ENCODE results near the gene CALY.

Gene CALY

DNA sequence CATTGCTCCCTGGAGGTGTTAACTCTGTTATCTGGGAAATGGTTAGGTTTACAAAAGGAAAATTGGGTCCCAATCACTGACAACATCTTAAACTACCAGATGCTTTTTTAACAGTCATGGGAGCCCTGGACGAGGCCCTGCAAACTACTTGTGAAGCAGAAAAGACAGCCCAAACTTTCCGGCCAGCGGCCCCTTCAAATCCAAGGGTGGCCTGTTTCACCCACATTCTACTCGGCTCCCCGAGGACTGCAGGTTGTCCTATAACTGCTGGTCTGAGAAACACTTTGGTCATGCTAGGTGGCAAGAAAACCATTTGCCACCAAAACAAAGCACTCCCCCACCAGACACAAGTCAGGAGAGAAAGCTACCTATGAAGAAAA is 30.6 kb downstream of the CALY start:
- peaks cover 45% of the 10 kb centered on the region for H3K4me1 Mint-ChIP-seq
- no peaks in the 10 kb centered on the region for H3K9me3 Mint-ChIP-seq
- TF ChIP-seq, protein P1, sequence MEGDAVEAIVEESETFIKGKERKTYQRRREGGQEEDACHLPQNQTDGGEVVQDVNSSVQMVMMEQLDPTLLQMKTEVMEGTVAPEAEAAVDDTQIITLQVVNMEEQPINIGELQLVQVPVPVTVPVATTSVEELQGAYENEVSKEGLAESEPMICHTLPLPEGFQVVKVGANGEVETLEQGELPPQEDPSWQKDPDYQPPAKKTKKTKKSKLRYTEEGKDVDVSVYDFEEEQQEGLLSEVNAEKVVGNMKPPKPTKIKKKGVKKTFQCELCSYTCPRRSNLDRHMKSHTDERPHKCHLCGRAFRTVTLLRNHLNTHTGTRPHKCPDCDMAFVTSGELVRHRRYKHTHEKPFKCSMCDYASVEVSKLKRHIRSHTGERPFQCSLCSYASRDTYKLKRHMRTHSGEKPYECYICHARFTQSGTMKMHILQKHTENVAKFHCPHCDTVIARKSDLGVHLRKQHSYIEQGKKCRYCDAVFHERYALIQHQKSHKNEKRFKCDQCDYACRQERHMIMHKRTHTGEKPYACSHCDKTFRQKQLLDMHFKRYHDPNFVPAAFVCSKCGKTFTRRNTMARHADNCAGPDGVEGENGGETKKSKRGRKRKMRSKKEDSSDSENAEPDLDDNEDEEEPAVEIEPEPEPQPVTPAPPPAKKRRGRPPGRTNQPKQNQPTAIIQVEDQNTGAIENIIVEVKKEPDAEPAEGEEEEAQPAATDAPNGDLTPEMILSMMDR (IDR thresholded peaks at IDR 0.05): no peak
- peak overlapping the region; percentile 28 for H3K4me3 Mint-ChIP-seq
- H3K27ac Mint-ChIP-seq: no peak overlapping the region
- peaks cover 3% of the 10 kb centered on the region for H3K27me3 Mint-ChIP-seq (ENCODE audit: low read depth, poor library complexity)
- DNase-seq: no peak
- peaks cover 22% of the 10 kb centered on the region for H3K36me3 Mint-ChIP-seq (ENCODE audit: low read depth)

DNA sequence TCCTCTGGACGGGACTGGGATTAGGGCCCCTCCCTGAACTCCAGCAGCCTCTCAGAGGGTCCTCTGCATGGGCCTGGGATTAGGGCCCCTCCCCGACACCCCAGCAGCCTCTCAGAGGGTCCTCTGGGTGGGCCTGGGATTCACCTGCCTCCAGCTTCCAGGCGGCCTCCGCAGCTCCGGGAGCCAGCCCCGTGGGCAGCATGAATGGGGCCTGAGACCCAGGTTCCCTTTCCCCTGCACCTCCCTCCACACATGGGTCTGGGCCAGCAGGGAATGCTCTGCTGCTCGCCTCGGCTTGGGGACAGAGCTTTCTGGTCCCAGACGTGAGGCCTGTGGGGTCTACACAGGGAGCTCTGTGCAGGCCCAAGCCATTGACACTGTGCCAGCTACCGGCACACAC is 33.5 kb downstream of the CALY start:
- Mint-ChIP-seq H3K36me3 (ENCODE audit: low read depth) (peaks cover 42% of the 10 kb centered on the region), H3K27me3 (ENCODE audit: low read depth, poor library complexity) (peaks cover 2% of the 10 kb centered on the region), H3K27ac (no peak overlapping the region), H3K4me3 (no peak overlapping the region), H3K4me1 (peaks cover 44% of the 10 kb centered on the region), H3K9me3 (no peaks in the 10 kb centered on the region)
- TF ChIP-seq, protein P1 (IDR thresholded peaks at IDR 0.05): no peak
- DNase-seq: no peak

DNA sequence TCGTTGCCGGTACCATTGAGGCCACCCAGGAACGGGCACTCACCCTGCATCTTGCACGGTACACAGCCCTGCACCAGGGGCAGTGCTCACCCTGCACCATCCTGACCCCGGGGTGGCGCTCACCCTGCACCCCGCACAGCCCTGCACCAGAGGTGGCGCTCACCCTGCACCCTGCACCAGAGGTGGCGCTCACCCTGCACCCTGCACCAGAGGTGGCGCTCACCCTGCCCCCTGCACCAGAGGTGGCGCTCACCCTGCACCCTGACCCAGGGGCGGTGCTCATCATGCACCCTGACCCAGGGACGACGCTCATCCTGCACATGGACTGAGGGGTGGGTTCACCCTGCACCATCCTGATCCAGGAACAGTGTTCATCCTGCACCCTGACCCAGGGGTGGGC is 34.5 kb downstream of the CALY start:
- H3K27ac Mint-ChIP-seq: no peak overlapping the region
- H3K9me3 Mint-ChIP-seq: no peaks in the 10 kb centered on the region
- no peak overlapping the region for H3K4me3 Mint-ChIP-seq
- no peaks in the 10 kb centered on the region for H3K27me3 Mint-ChIP-seq (ENCODE audit: low read depth, poor library complexity)
- peaks cover 34% of the 10 kb centered on the region for H3K4me1 Mint-ChIP-seq
- no peak for DNase-seq
- peaks cover 51% of the 10 kb centered on the region for H3K36me3 Mint-ChIP-seq (ENCODE audit: low read depth)
- TF ChIP-seq, protein P1 (IDR thresholded peaks at IDR 0.05): no peak

DNA sequence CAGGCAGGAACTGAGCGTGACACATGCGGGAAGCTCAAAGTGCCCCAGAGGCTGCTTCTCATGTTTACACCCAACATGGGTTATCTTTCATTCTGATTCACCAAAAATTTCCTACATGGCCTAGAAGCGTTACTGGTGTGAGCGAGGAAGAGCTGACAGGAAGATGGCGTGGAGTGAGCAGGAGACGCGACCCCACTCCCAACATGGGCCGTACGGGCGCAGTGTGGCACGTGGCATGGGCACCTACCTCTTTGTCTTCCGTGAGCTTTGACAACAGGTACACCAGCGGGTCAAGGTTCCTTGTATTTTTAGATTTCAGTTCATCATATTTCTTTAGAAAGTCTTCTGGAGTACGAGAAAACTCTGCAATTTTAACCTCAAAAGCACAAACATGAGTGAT is 37.0 kb downstream of the CALY start:
- Mint-ChIP-seq H3K27me3 (ENCODE audit: low read depth, poor library complexity) (no peaks in the 10 kb centered on the region), H3K27ac (peak overlapping the region; percentile 9), H3K4me1 (peaks cover 12% of the 10 kb centered on the region), H3K36me3 (ENCODE audit: low read depth) (peaks cover 56% of the 10 kb centered on the region), H3K4me3 (no peak overlapping the region), H3K9me3 (no peaks in the 10 kb centered on the region)
- DNase-seq: no peak
- TF ChIP-seq, protein P1 (IDR thresholded peaks at IDR 0.05): no peak

DNA sequence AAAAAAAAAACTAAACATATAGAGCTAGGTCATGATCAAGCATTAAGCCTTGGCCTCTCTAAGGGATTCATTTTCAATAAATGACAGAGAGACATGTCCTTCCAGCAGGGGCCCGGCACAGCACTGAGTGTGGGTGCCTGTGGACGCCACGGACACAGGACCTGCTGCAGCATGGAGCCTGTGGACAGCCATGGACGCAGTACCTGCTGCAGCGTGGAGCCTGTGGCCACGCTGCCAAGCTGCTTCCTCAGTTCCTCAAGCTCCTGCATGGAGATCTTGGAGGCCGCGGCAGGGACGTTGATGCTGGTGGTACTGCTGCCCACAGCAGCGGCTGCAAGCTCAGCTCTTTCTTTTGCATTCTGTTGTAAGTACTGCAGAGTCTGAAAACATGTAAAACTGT is 37.5 kb downstream of the CALY start:
- Mint-ChIP-seq H3K27me3 (ENCODE audit: low read depth, poor library complexity) (no peaks in the 10 kb centered on the region), H3K4me1 (peaks cover 7% of the 10 kb centered on the region)

DNA sequence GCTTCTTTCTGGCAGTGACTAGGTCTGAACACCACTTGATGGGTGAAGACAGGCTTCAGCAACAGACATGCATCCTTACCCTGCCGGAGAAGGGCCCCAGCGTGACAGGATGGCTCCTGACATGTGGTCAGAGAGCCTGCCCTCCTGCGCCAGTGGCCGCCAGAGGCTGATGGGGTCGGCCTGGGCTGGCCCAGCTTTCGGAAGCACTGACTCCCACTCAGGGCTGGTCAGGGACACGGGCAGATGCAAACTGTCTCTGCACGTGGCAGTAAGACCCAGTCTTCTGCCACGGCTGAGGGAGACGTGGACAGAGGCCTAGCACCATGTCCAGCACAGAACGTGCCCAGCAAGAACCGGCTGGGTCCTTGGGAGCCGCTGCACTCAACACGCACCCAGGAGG is 38.2 kb downstream of the CALY start:
- H3K27me3 Mint-ChIP-seq (ENCODE audit: low read depth, poor library complexity): no peaks in the 10 kb centered on the region
- TF ChIP-seq, protein P1 (IDR thresholded peaks at IDR 0.05): no peak
- peaks cover under 1% of the 10 kb centered on the region for H3K4me1 Mint-ChIP-seq
- peaks cover 56% of the 10 kb centered on the region for H3K36me3 Mint-ChIP-seq (ENCODE audit: low read depth)
- no peaks in the 10 kb centered on the region for H3K9me3 Mint-ChIP-seq
- H3K27ac Mint-ChIP-seq: no peak overlapping the region
- no peak for DNase-seq
- no peak overlapping the region for H3K4me3 Mint-ChIP-seq

More for the DNA sequence above, 37.5 kb downstream of the CALY start:
- Mint-ChIP-seq H3K9me3 (no peaks in the 10 kb centered on the region), H3K4me3 (no peak overlapping the region), H3K36me3 (ENCODE audit: low read depth) (peaks cover 60% of the 10 kb centered on the region), H3K27ac (peak overlapping the region; percentile 9)
- DNase-seq: no peak
- TF ChIP-seq, protein P1 (IDR thresholded peaks at IDR 0.05): no peak
